Purkinje cell (primary cell): ENCODE results near the gene LIN28A. TPM values are rescaled to one million over a fixed set of nuclear protein-coding genes. Genes with fewer than 3 reads are reported as not detected.

ENCODE experiments used
- polyA plus RNA-seq: library from polyadenylated mRNA; unstranded; fragments of >200 nt; fragmentation: Nextera tagmentation; gene quantifications from 2 replicates; pipeline ENCODE4 v1.2.1, GENCODE V29; 2014

LIN28A gene, protein sequence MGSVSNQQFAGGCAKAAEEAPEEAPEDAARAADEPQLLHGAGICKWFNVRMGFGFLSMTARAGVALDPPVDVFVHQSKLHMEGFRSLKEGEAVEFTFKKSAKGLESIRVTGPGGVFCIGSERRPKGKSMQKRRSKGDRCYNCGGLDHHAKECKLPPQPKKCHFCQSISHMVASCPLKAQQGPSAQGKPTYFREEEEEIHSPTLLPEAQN
- not detected in 2 replicates for polyA plus RNA-seq

DNA sequence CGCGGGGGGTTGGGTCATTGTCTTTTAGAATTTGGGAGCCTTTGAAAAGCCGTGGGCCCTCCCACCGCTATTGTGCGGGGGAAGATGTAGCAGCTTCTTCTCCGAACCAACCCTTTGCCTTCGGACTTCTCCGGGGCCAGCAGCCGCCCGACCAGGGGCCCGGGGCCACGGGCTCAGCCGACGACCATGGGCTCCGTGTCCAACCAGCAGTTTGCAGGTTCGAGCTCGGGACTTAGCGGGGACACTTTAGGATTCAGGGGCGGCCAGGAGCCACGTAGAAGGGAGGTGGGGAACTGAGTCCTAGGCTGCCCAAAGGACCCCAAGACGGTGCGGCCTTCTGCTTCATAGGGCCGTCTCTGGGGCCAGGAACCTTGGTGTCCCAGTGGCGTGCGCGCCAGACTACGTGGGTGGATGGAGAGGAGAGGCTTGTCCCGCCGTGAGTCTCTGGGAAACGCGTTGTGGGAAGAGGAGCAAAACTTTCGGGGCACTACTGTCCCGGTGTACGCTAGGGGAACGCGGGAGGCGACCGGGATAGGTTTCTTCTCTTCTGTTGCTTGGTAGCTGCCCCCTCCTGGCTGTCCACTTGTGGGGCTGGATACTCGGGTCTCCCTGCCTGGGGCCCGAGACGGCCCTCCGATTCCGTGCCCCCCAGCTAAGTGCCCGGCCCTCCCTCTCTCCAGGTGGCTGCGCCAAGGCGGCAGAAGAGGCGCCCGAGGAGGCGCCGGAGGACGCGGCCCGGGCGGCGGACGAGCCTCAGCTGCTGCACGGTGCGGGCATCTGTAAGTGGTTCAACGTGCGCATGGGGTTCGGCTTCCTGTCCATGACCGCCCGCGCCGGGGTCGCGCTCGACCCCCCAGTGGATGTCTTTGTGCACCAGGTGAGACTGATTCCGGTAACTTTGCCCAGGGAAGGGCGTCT lies at the start of gene LIN28A:
TSS of gene LIN28A (plus strand) at position 112 of the 918 bp plus-strand sequence. CDS start at position 187, 75 bp downstream.

GRCh38 chr1:26372611-26373010 lies 38.0 kb upstream of the LIN28A start, which contains the start of gene ZNF683:
Gene ZNF683, minus strand, starts transcription at chr1:26372750. Its CDS starts 4,179 bp downstream, at chr1:26368571.

GRCh38 chr1:26431979-26432695 lies 21.5 kb downstream of the LIN28A start, which contains the start of gene DHDDS:
Gene DHDDS, plus strand, starts transcription at chr1:26432321. Its CDS starts 625 bp downstream, at chr1:26432946.

DNA sequence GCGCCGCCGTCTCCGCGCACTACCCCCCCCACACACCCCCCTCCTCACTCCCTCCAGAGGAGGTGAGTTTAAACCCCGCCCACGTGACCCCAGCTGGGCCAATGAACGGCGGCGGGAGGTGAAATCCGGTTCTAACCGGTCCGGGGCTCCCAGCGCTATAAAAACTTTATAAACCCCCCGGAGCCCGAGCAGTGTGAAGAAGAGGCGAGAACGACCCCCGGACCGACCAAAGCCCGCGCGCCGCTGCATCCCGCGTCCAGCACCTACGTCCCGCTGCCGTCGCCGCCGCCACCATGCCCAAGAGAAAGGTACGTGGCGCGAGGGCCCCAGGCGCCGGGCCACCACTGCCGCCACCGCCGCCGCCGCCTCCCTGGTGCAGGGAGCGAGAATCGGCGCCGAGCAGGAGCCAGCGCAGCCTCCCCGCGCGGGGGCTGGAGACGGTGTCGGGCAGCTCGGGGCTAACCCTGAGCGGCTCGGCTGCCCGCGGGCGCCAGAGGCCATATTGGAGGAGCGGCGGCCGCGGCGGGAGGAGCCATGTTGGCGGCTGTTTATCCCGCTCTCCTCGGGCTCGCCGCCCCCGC lies 61.8 kb downstream of the LIN28A start, which contains the start of gene HMGN2:
TSS of gene HMGN2 (plus strand) at position 121 of the 581 bp plus-strand sequence. CDS start at position 294, 173 bp downstream.

Other genes starting within 250 kb of the LIN28A start
- not detected in 2 replicates for gene C1orf232, start 241.9 kb upstream of the LIN28A start, polyA plus RNA-seq
- gene ZNF593, start 240.9 kb upstream of the LIN28A start, polyA plus RNA-seq: 12.0 and 13.6 TPM in 2 replicates
- gene ZNF593OS, start 239.0 kb upstream of the LIN28A start, polyA plus RNA-seq: not detected in 2 replicates
- 0.81 TPM in 1 of 2 replicates, not detected in the other for gene CNKSR1, start 233.3 kb upstream of the LIN28A start, polyA plus RNA-seq
- not detected in 2 replicates for gene CATSPER4, start 220.2 kb upstream of the LIN28A start, polyA plus RNA-seq
- 1.9 and 2.0 TPM in 2 replicates for gene CEP85, start 176.6 kb upstream of the LIN28A start, polyA plus RNA-seq
- gene SH3BGRL3, start 130.7 kb upstream of the LIN28A start, polyA plus RNA-seq: 300 and 473 TPM in 2 replicates
- gene UBXN11, start 104.2 kb upstream of the LIN28A start, polyA plus RNA-seq: 5.2 and 6.2 TPM in 2 replicates
- 2.4 TPM in 1 of 2 replicates, not detected in the other for gene CD52, start 92.9 kb upstream of the LIN28A start, polyA plus RNA-seq
- gene CRYBG2, start 56.7 kb upstream of the LIN28A start, polyA plus RNA-seq: not detected in 2 replicates
- 0.34 TPM in 1 of 2 replicates, not detected in the other for gene ZNF683, start 38.1 kb upstream of the LIN28A start, polyA plus RNA-seq
- gene DHDDS, start 21.5 kb downstream of the LIN28A start, polyA plus RNA-seq: 30.1 and 38.5 TPM in 2 replicates
- 145 and 146 TPM in 2 replicates for gene HMGN2, start 61.6 kb downstream of the LIN28A start, polyA plus RNA-seq
- gene RPS6KA1, start 118.9 kb downstream of the LIN28A start, polyA plus RNA-seq: 0.10 and 0.42 TPM in 2 replicates